Left lung (tissue), 10 donors: ENCODE data around the gene ETV5. TPM values are rescaled to one million over a fixed set of nuclear protein-coding genes. Genes with fewer than 3 reads are reported as not detected.
A peak's percentile ranks its signal among the peaks of the same experiment; 100 is the strongest.

Experiments used
- ATAC-seq: fragments of 200-7000 bp; cut with Tn5 transposase; one replicate; pipeline ENCODE4 v1.9.1; 2020; ENCODE audit warnings: moderate library complexity
- DNase-seq, 4 donors: peaks; one replicate each; pipeline ENCODE4 v3.0.0-alpha.2; 2013 to 2020
- H3K27ac ChIP-seq, 2 donors: fragments of 200-600 bp; sonication (generic) in 1 of 2; one replicate each; pipeline versions ENCODE4 v1.5.0 to v1.8.0; 2020 to 2021
- H3K27me3 ChIP-seq, 2 donors: fragments of 200-600 bp; sonication (generic) in 1 of 2; one replicate each; pipeline versions ENCODE4 v1.5.0 to v1.8.0; 2020 to 2021
- H3K36me3 ChIP-seq, 2 donors: fragments of 200-600 bp; sonication (generic) in 1 of 2; one replicate each; pipeline versions ENCODE4 v1.5.0 to v1.8.0; 2020 to 2021
- H3K4me1 ChIP-seq, 2 donors: fragments of 200-600 bp; one replicate each; pipeline ENCODE4 v1.8.0; 2021
- H3K4me3 ChIP-seq, 2 donors: fragments of 200-600 bp; sonication (generic) in 1 of 2; one replicate each; pipeline versions ENCODE4 v1.5.0 to v1.8.0; 2020 to 2021; ENCODE audit warnings: mild to moderate bottlenecking in 1 of 2
- H3K9me3 ChIP-seq, 2 donors: fragments of 200-600 bp; sonication (generic) in 1 of 2; one replicate each; pipeline versions ENCODE4 v1.5.0 to v1.8.0; 2020 to 2021
- CTCF ChIP-seq, 2 donors: fragments of 200-600 bp; sonication (generic) in 1 of 2; IDR thresholded peaks; one replicate each; pipeline versions ENCODE4 v1.5.0 to v1.8.0; 2021; ENCODE audit warnings: antibody characterized with exemption in 2 of 2
- intact Hi-C, 2 donors: fragments of 100-400 bp; cut with DNase I; formaldehyde crosslinking; loops; one replicate each; pipeline versions ENCODE4 v1.11.2 to v1.14.2; 2022
- polyA plus RNA-seq, 6 donors: library from polyadenylated mRNA; unstranded; fragments of 120-200 nt; gene quantifications; one replicate each; pipeline ENCODE4 v1.2.1, GENCODE V29; 2013; ENCODE audit not compliant: insufficient read length in 6 of 6
- total RNA-seq, 2 donors: library from RNA; stranded (reverse); fragmentation: NEBNext Ultra II Directional; extraction: Animal tissue kit (Norgen Biotek cat#: 25700); gene quantifications; one replicate each; pipeline ENCODE4 v1.2.1, GENCODE V29; 2021
- donor health status: DM: no; HTN: yes; CAD: no.
- donor health status: DM: no; HTN: no; CAD: no.

Gene ETV5
- total and polyA plus RNA-seq, 8 donors, result 40.7 to 332 (median 266) TPM

DNA sequence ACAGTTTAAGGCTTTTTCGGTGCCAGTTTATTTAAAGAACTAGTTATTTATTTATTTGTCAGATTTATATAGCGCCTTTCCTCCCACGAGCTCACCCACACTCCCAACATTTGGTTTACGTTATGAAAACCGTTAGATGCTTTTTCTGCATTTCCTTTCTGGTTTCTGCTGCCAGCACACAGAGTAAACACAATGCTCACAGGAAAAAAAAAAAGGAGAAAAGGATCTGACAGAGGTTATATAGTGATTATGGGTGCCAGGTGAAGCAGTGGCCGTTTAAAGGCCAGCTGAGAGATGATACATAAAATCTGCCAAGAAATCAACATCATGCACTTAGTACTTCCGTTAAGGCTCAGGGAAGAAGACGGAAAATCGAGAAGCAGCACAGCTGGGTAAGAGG is 37.9 kb downstream of the ETV5 start:
- no peak for TF ChIP-seq CTCF (IDR thresholded peaks at IDR 0.05)
- H3K36me3 ChIP-seq, result peaks cover 0 to 3% of the 10 kb centered on the region in 2 donors
- no peaks in the 10 kb centered on the region for H3K27me3 ChIP-seq
- no peaks in the 10 kb centered on the region for H3K4me1 ChIP-seq
- DNase-seq (peak in 2 of 4 donors; percentile 27 to 43), ATAC-seq (no peak)
- peaks cover 0 to 6% of the 10 kb centered on the region in 2 donors for H3K9me3 ChIP-seq
- intact Hi-C loops, result no loop called here
- no peak overlapping the region for H3K4me3 ChIP-seq
- H3K27ac ChIP-seq, result no peak overlapping the region

- peaks cover 0 to 6% of the 10 kb centered on the region in 2 donors for H3K36me3 ChIP-seq
- DNase-seq (peak in 2 of 4 donors; percentile 36 to 40), ATAC-seq (no peak)
- no peaks in the 10 kb centered on the region for H3K27me3 ChIP-seq
- no peak overlapping the region for H3K27ac ChIP-seq
- intact Hi-C loops, result no loop called here
- no peak overlapping the region for H3K4me3 ChIP-seq
- H3K9me3 ChIP-seq, result peaks cover 0 to 6% of the 10 kb centered on the region in 2 donors
- H3K4me1 ChIP-seq, result no peaks in the 10 kb centered on the region
- TF ChIP-seq CTCF (IDR thresholded peaks at IDR 0.05), result no peak
Measured at GRCh38 chr3:186070550-186070949, 38.3 kb downstream of the ETV5 start.

- no peak overlapping the region for H3K27ac ChIP-seq
- H3K27me3 ChIP-seq, result no peaks in the 10 kb centered on the region
- peaks cover 0 to 10% of the 10 kb centered on the region in 2 donors for H3K36me3 ChIP-seq
- DNase-seq, result no peak
- H3K4me3 ChIP-seq, result no peak overlapping the region
- no peak for TF ChIP-seq CTCF (IDR thresholded peaks at IDR 0.05)
- ATAC-seq, result no peak
- peaks cover 0 to 5% of the 10 kb centered on the region in 2 donors for H3K9me3 ChIP-seq
- intact Hi-C loops, result no loop called here
- H3K4me1 ChIP-seq, result no peaks in the 10 kb centered on the region
Measured at GRCh38 chr3:186070133-186070532, 38.8 kb downstream of the ETV5 start.

DNA sequence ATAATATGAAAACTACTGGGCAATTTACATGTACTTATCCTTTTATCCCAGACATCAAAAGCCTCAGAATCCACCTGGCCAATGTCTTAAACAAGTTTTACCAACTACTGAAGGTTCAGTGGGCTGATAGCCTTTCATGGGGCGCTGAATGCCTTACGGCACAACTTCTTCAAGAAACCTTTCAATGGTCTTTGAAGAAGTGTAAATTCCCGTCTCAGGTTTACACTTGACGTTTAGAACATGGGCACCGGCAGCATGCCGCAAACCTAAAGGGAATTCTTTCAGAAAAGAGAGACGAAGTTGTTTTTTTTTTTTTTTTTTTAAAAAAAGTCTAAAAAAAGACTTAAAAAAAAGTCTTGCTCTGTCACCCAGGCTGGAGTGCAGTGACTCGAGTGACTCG is 39.7 kb downstream of the ETV5 start:
- Histone ChIP-seq H3K27me3 (no peaks in the 10 kb centered on the region), H3K4me3 (no peak overlapping the region), H3K27ac (no peak overlapping the region), H3K9me3 (no peaks in the 10 kb centered on the region), H3K36me3 (peaks cover 0 to 18% of the 10 kb centered on the region in 2 donors), H3K4me1 (no peaks in the 10 kb centered on the region)
- peak in 1 of 4 donors; percentile 33 for DNase-seq
- intact Hi-C loops, result no loop called here
- no peak for TF ChIP-seq CTCF (IDR thresholded peaks at IDR 0.05)
- ATAC-seq, result no peak

DNA sequence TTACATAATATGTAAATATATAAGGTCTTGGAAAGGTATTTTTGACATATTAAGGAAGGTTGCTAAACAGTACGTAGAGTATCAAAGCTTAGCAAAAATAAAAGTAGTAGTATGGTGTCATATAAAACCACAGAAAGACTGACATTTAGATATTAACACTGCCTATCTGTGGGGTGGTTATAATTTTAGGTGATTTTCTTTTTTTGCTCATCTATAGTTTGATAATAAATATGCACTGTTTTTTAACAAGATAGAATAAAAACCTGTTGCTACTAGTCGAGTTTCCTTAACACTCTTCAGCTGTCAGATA is 40.7 kb downstream of the ETV5 start:
- Histone ChIP-seq H3K27me3 (no peaks in the 10 kb centered on the region), H3K9me3 (no peaks in the 10 kb centered on the region), H3K27ac (no peak overlapping the region), H3K4me3 (no peak overlapping the region), H3K4me1 (no peaks in the 10 kb centered on the region), H3K36me3 (peaks cover 0 to 18% of the 10 kb centered on the region in 2 donors)
- intact Hi-C loops, result no loop called here
- no peak for TF ChIP-seq CTCF (IDR thresholded peaks at IDR 0.05)
- DNase-seq (no peak), ATAC-seq (no peak)
